GM12878 (cell line): ENCODE data around the gene LARP4. TPM values are rescaled to one million over a fixed set of nuclear protein-coding genes. Genes with fewer than 3 reads are reported as not detected.

Experiments used
- CEBPB ChIP-seq, 2 experiments: fragments of 150-350 bp in 1 of 2; IDR thresholded peaks; 2 replicates each; pipeline ENCODE4 v1.6.1; 2012 to 2014; ENCODE audit warnings: low read depth in 2 of 2, low read length in 2 of 2, borderline replicate concordance in 1 of 2, inconsistent platforms in 1 of 2
- CREB1 ChIP-seq: IDR thresholded peaks from 2 replicates; pipeline ENCODE4 v1.6.1; 2012; ENCODE audit warnings: low read depth, mild to moderate bottlenecking, inconsistent platforms
- CREM ChIP-seq: IDR thresholded peaks from 2 replicates; pipeline ENCODE4 v1.6.1; 2014; ENCODE audit warnings: antibody characterized with exemption, low read depth
- EED ChIP-seq: sonication (generic); IDR thresholded peaks from 2 replicates; pipeline ENCODE4 v1.6.1; 2016; ENCODE audit warnings: antibody characterized with exemption, low read depth
- EP300 ChIP-seq, 2 experiments: fragments of 150-350 bp in 1 of 2; IDR thresholded peaks; 2 replicates each; pipeline ENCODE4 v1.6.1; 2011 to 2012; ENCODE audit warnings: low read depth in 2 of 2, low read length in 2 of 2, borderline replicate concordance in 1 of 2, improper control_type of control experiment in 1 of 2, inconsistent platforms in 1 of 2; ENCODE audit not compliant: control insufficient read depth in 1 of 2
- HDGF ChIP-seq: fragments of 450-650 bp; IDR thresholded peaks from 2 replicates; pipeline ENCODE4 v1.6.1; 2016; ENCODE audit warnings: antibody characterized with exemption
- IKZF1 ChIP-seq: fragments of 450-650 bp; conservative IDR thresholded peaks from 2 replicates; pipeline ENCODE4 v1.6.1; 2017; ENCODE audit warnings: antibody characterized with exemption, mild to moderate bottlenecking
- JUND ChIP-seq: IDR thresholded peaks from 2 replicates; pipeline ENCODE4 v1.6.1; 2012; ENCODE audit warnings: low read depth, mild to moderate bottlenecking, low read length, improper control_type of control experiment, moderate library complexity
- KDM1A ChIP-seq: fragments of 200-600 bp; sonication (generic); IDR thresholded peaks from 2 replicates; pipeline ENCODE4 v1.6.1; 2016; ENCODE audit warnings: borderline replicate concordance
- NFYA ChIP-seq: IDR thresholded peaks from 2 replicates; pipeline ENCODE4 v1.6.1; 2011; ENCODE audit warnings: low read depth, mild to moderate bottlenecking, low read length, improper control_type of control experiment, borderline replicate concordance
- NR2F1 ChIP-seq: fragments of 450-650 bp; conservative IDR thresholded peaks from 2 replicates; pipeline ENCODE4 v1.6.1; 2017; ENCODE audit warnings: mild to moderate bottlenecking
- POLR2A ChIP-seq: IDR thresholded peaks from 2 replicates; pipeline ENCODE4 v1.6.1; 2011; ENCODE audit warnings: low read depth, mild to moderate bottlenecking, low read length
- POU2F2 ChIP-seq: IDR thresholded peaks from 3 replicates; pipeline ENCODE4 v1.6.1; 2011; ENCODE audit warnings: low read depth, mild to moderate bottlenecking, low read length, borderline replicate concordance
- RAD51 ChIP-seq: fragments of 450-650 bp; IDR thresholded peaks from 2 replicates; pipeline ENCODE4 v1.6.1; 2016; ENCODE audit warnings: moderate library complexity, mild to moderate bottlenecking, inconsistent platforms
- RELA ChIP-seq: fragments of 450-650 bp; IDR thresholded peaks from 2 replicates; pipeline ENCODE4 v1.8.0; 2014; ENCODE audit warnings: borderline replicate concordance; ENCODE audit not compliant: partially characterized antibody
- SKIL ChIP-seq: fragments of 450-650 bp; IDR thresholded peaks from 2 replicates; pipeline ENCODE4 v1.6.1; 2017; ENCODE audit warnings: mild to moderate bottlenecking, low read depth, inconsistent platforms; ENCODE audit not compliant: poor library complexity, severe bottlenecking
- SUZ12 ChIP-seq: fragments of 200-600 bp; sonication (generic); IDR thresholded peaks from one replicate; pipeline ENCODE4 v1.6.1; 2018; ENCODE audit warnings: antibody characterized with exemption, mild to moderate bottlenecking; ENCODE audit not compliant: unreplicated experiment
- TAF1 ChIP-seq: IDR thresholded peaks from 2 replicates; pipeline ENCODE4 v1.6.1; 2011; ENCODE audit warnings: mild to moderate bottlenecking, low read depth, low read length, borderline replicate concordance
- TCF12 ChIP-seq: IDR thresholded peaks from 2 replicates; pipeline ENCODE4 v1.6.1; 2011; ENCODE audit warnings: low read depth, mild to moderate bottlenecking, low read length
- WRNIP1 ChIP-seq: IDR thresholded peaks from 2 replicates; pipeline ENCODE4 v1.6.1; 2011; ENCODE audit warnings: low read depth, low read length, improper control_type of control experiment, borderline replicate concordance
- YBX1 ChIP-seq: fragments of 450-650 bp; IDR thresholded peaks from 2 replicates; pipeline ENCODE4 v1.6.1; 2016; ENCODE audit warnings: antibody characterized with exemption
- YY1 ChIP-seq: IDR thresholded peaks from 2 replicates; pipeline ENCODE4 v1.6.1; 2011; ENCODE audit warnings: low read depth, mild to moderate bottlenecking, low read length
- ZNF24 ChIP-seq: fragments of 450-650 bp; IDR thresholded peaks from 2 replicates; pipeline ENCODE4 v1.6.1; 2017; ENCODE audit warnings: antibody characterized with exemption, mild to moderate bottlenecking
- ZNF274 ChIP-seq: IDR thresholded peaks from one replicate; pipeline ENCODE4 v1.8.0; 2011; ENCODE audit not compliant: insufficient read length, insufficient read depth
- ZNF622 ChIP-seq: fragments of 450-650 bp; IDR thresholded peaks from 2 replicates; pipeline ENCODE4 v1.6.1; 2017; ENCODE audit warnings: mild to moderate bottlenecking, inconsistent platforms
- ZSCAN29 ChIP-seq: fragments of 450-650 bp; IDR thresholded peaks from 2 replicates; pipeline ENCODE4 v1.6.1; 2017; ENCODE audit warnings: mild to moderate bottlenecking, moderate library complexity
- polyA plus RNA-seq, 11 experiments: library from polyadenylated mRNA; depleted of rRNA in 4 of 11; unstranded in 6 of 11; stranded (reverse) in 5 of 11; fragments of >200 nt; fragmentation: Nextera tagmentation in 4 of 11; fragmentation: Illumina TruSeq in 1 of 11; extraction: Ambion mirVana in 4 of 11; extraction: Trizol in 1 of 11; gene quantifications; 1 replicate in 1 of 11; 2 replicates in 10 of 11; pipeline versions ENCODE4 v1.2.1 to v1.2.3, GENCODE V29; 2011 to 2016; ENCODE audit warnings: inconsistent platforms in 2 of 11, missing spikeins in 2 of 11, low read depth in 1 of 11
- total RNA-seq, 4 experiments: library from RNA; depleted of rRNA in 3 of 4; stranded (reverse); fragments of >200 nt in 3 of 4; fragmentation: Illumina TruSeq in 1 of 4; extraction: Trizol in 1 of 4; gene quantifications; 2 replicates each; pipeline versions ENCODE4 v1.2.1 to v1.2.3, GENCODE V29; 2013 to 2021
- TF ChIP-seq, protein P1 (sequence below): fragments of 450-650 bp; IDR thresholded peaks from 2 replicates; pipeline ENCODE4 v1.6.1; 2018; ENCODE audit warnings: borderline replicate concordance, mild to moderate bottlenecking; ENCODE audit not compliant: partially characterized antibody

LARP4 gene
- total and polyA plus RNA-seq, 10 of the 15 experiments (the other 5 are each of a cell fraction or from before 2014, with no cell fraction given), result 24.1 to 72.6 (median 35.6) TPM

GRCh38 chr12:50400638-50401499 is at the start of gene LARP4 (continued):
- TF ChIP-seq HDGF (peak; percentile 86; the same call in 1 of the 2 replicates), ZNF274 (no peak), RELA (no peak), CREB1 (peak; percentile 37; the same call in 1 of the 2 replicates), RAD51 (peak; percentile 75), ZNF622 (no peak), JUND (peak; percentile 92), POLR2A (peak; percentile 95), ZNF24 (no peak), NR2F1 (no peak), WRNIP1 (no peak), YBX1 (no peak), NFYA (no peak), IKZF1 (peak; percentile 74), POU2F2 (peak; percentile 35; the same call in 2 of the 3 replicates), TCF12 (no peak), ZSCAN29 (peak; percentile 52; the same call in 1 of the 2 replicates), EP300 (IDR thresholded peaks at IDR 0.05; ENCODE audit: borderline replicate concordance in 1 of 2, control insufficient read depth in 1 of 2, low read depth in 2 of 2, low read length in 2 of 2) (no peak), EED (peak; percentile 59; the same call in 1 of the 2 replicates), KDM1A (no peak), YY1 (peak; percentile 74), CREM (peak; percentile 20; the same call in 1 of the 2 replicates), SKIL (no peak), TAF1 (peak; percentile 65), SUZ12 (no peak), CEBPB (IDR thresholded peaks at IDR 0.05; ENCODE audit: borderline replicate concordance in 1 of 2, low read depth in 2 of 2, low read length in 2 of 2) (no peak)
- TF ChIP-seq, protein P1, sequence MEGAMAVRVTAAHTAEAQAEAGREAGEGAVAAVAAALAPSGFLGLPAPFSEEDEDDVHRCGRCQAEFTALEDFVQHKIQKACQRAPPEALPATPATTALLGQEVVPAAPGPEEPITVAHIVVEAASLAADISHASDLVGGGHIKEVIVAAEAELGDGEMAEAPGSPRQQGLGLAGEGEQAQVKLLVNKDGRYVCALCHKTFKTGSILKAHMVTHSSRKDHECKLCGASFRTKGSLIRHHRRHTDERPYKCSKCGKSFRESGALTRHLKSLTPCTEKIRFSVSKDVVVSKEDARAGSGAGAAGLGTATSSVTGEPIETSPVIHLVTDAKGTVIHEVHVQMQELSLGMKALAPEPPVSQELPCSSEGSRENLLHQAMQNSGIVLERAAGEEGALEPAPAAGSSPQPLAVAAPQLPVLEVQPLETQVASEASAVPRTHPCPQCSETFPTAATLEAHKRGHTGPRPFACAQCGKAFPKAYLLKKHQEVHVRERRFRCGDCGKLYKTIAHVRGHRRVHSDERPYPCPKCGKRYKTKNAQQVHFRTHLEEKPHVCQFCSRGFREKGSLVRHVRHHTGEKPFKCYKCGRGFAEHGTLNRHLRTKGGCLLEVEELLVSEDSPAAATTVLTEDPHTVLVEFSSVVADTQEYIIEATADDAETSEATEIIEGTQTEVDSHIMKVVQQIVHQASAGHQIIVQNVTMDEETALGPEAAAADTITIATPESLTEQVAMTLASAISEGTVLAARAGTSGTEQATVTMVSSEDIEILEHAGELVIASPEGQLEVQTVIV, result peak; percentile 92
